CD14-positive monocyte (primary cell): ENCODE data around the gene TOP2B. TPM values are rescaled to one million over a fixed set of nuclear protein-coding genes. Genes with fewer than 3 reads are reported as not detected.
A peak's percentile ranks its signal among the peaks of the same experiment; 100 is the strongest.

Experiments
- DNase-seq, 3 donors: peaks; one replicate each; pipeline ENCODE4 v3.0.0-alpha.2; 2011 to 2022
- H2AFZ ChIP-seq: 2 replicates; pipeline ENCODE4 v1.6.0; 2012; ENCODE audit warnings: mild to moderate bottlenecking, low read depth, low read length, inconsistent platforms; ENCODE audit not compliant: insufficient read depth, poor library complexity, severe bottlenecking
- H3K27ac ChIP-seq, 2 donors: 1 replicate in 1 of 2; 2 replicates in 1 of 2; pipeline ENCODE4 v1.5.1; 2012 to 2013; ENCODE audit warnings: low read length in 2 of 2, control low read depth in 1 of 2, inconsistent platforms in 1 of 2, low read depth in 1 of 2, mild to moderate bottlenecking in 1 of 2
- H3K27me3 ChIP-seq, 2 donors: one replicate each; pipeline versions ENCODE4 v1.6.0 to v1.6.1; 2011 to 2013; ENCODE audit warnings: low read length in 2 of 2; ENCODE audit not compliant: control insufficient read depth in 2 of 2, insufficient read depth in 2 of 2
- H3K36me3 ChIP-seq, 2 donors: replicated peaks in 1 of 2; 1 replicate in 1 of 2; 2 replicates in 1 of 2; pipeline versions ENCODE4 v1.5.1 to v1.6.1; 2012 to 2013; ENCODE audit warnings: low read length in 2 of 2, control low read depth in 1 of 2, inconsistent platforms in 1 of 2, mild to moderate bottlenecking in 1 of 2; ENCODE audit not compliant: insufficient read depth in 2 of 2, control insufficient read depth in 1 of 2
- H3K4me1 ChIP-seq, 2 donors: 1 replicate in 1 of 2; 2 replicates in 1 of 2; pipeline versions ENCODE4 v1.5.1 to v1.6.1; 2012 to 2013; ENCODE audit warnings: low read length in 2 of 2, control low read depth in 1 of 2, inconsistent platforms in 1 of 2, mild to moderate bottlenecking in 1 of 2, moderate library complexity in 1 of 2; ENCODE audit not compliant: insufficient read depth in 2 of 2, control insufficient read depth in 1 of 2
- H3K4me2 ChIP-seq: replicated peaks from 2 replicates; pipeline ENCODE3; 2012; ENCODE audit warnings: low read length, moderate library complexity, mild to moderate bottlenecking; ENCODE audit not compliant: poor library complexity, severe bottlenecking; ENCODE audit errors: extremely low read depth
- H3K4me3 ChIP-seq, 3 experiments: fragments of 200-600 bp in 1 of 3; sonication (generic) in 1 of 3; replicated peaks in 1 of 3; 1 replicate in 2 of 3; 2 replicates in 1 of 3; pipeline ENCODE4 v1.5.1; 2011 to 2013; ENCODE audit warnings: low read length in 3 of 3, mild to moderate bottlenecking in 3 of 3, control low read depth in 2 of 3, low read depth in 2 of 3, inconsistent platforms in 1 of 3, moderate library complexity in 1 of 3
- H3K79me2 ChIP-seq: 2 replicates; pipeline ENCODE4 v1.6.0; 2012; ENCODE audit warnings: mild to moderate bottlenecking, control low read depth, inconsistent platforms, low read length, moderate library complexity; ENCODE audit not compliant: insufficient read depth
- H3K9ac ChIP-seq: 2 replicates; pipeline ENCODE4 v1.6.0; 2017; ENCODE audit warnings: low read length, mild to moderate bottlenecking; ENCODE audit not compliant: insufficient read depth, poor library complexity, severe bottlenecking
- H3K9me3 ChIP-seq, 2 donors: replicated peaks in 1 of 2; 1 replicate in 1 of 2; 2 replicates in 1 of 2; pipeline versions ENCODE4 v1.5.1 to v1.6.1; 2012 to 2013; ENCODE audit warnings: low read length in 2 of 2, control low read depth in 1 of 2; ENCODE audit not compliant: control insufficient read depth in 1 of 2, insufficient read depth in 1 of 2
- H4K20me1 ChIP-seq: 2 replicates; pipeline ENCODE4 v1.6.0; 2012; ENCODE audit warnings: mild to moderate bottlenecking, low read length, control low read depth, moderate library complexity; ENCODE audit not compliant: insufficient read depth
- H3K27ac Mint-ChIP-seq, 7 donors: one replicate each; pipeline ENCODE4 v1.8.0; 2020; ENCODE audit warnings: mild to moderate bottlenecking in 7 of 7, mixed read lengths in 7 of 7, moderate library complexity in 6 of 7, inconsistent platforms in 2 of 7
- H3K27me3 Mint-ChIP-seq, 3 donors: one replicate each; pipeline ENCODE4 v1.8.0; 2021 to 2022; ENCODE audit warnings: low read depth in 3 of 3, mild to moderate bottlenecking in 3 of 3, mixed read lengths in 3 of 3, moderate library complexity in 3 of 3, inconsistent platforms in 1 of 3
- H3K36me3 Mint-ChIP-seq, 2 donors: one replicate each; pipeline ENCODE4 v1.8.0; 2020; ENCODE audit warnings: mixed read lengths in 2 of 2, inconsistent platforms in 1 of 2, mild to moderate bottlenecking in 1 of 2
- H3K4me1 Mint-ChIP-seq: one replicate; pipeline ENCODE4 v1.8.0; 2020; ENCODE audit warnings: mild to moderate bottlenecking, mixed read lengths
- H3K4me3 Mint-ChIP-seq, 2 donors: one replicate each; pipeline ENCODE4 v1.8.0; 2020; ENCODE audit warnings: mild to moderate bottlenecking in 2 of 2, mixed read lengths in 2 of 2, moderate library complexity in 1 of 2
- H3K9me3 Mint-ChIP-seq, 7 donors: one replicate each; pipeline ENCODE4 v1.8.0; 2020 to 2022; ENCODE audit warnings: mixed read lengths in 7 of 7, mild to moderate bottlenecking in 6 of 7, moderate library complexity in 6 of 7, inconsistent platforms in 2 of 7
- WGBS: methylation state at CpG from one replicate; pipeline ENCODE4 v1.1.5; 2013; ENCODE audit warnings: missing lambda C conversion rate; ENCODE audit not compliant: insufficient coverage; 5-methylcytosine and 5-hydroxymethylcytosine counted together
- intact Hi-C, 2 donors: fragments of 100-400 bp; cut with micrococcal nuclease; formaldehyde crosslinking; loops; one replicate each; pipeline versions ENCODE4 v1.15.0 to v1.15.1; 2023
- polyA plus RNA-seq, 3 donors: library from polyadenylated mRNA; depleted of rRNA in 1 of 3; unstranded in 2 of 3; stranded (reverse) in 1 of 3; fragments of 300-500 nt in 2 of 3; fragments of >200 nt in 1 of 3; fragmentation: Illumina TruSeq in 2 of 3; gene quantifications; 1 replicate in 2 of 3; 2 replicates in 1 of 3; pipeline ENCODE4 v1.2.3, GENCODE V29; 2012 to 2021
- TF ChIP-seq, protein P1 (sequence below): fragments of 200-600 bp; IDR thresholded peaks from one replicate; pipeline ENCODE4 v1.8.0; 2022; ENCODE audit warnings: antibody characterized with exemption, mild to moderate bottlenecking

The TOP2B gene
- polyA plus RNA-seq, 3 donors = 21.4 to 27.0 (median 26.1) TPM

DNA sequence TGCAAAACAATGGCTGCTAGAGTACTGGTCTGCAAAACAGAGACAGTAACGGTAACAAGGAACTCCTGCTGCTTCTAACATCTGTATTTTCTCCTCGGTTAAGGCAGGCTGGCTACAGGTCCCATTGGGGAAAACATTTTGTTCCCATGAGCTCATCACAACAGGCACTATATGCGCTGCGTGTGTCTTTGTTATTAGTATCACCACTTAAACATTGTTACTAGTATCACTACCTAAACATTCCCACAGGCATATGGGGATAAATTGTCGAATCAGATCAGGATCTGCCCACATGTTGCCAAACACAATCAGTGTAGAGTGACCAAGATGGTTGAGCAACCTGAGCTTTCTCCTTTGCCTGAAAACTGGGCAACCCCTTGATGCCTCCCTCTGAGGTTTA, 77.2 kb downstream of the TOP2B start:
- Mint-ChIP-seq H3K4me3 (no peak overlapping the region), H3K27me3 (peaks cover 1 to 4% (median 1%) of the 10 kb centered on the region in 3 donors), H3K4me1 (peaks cover 9% of the 10 kb centered on the region), H3K36me3 (no peaks in the 10 kb centered on the region), H3K9me3 (peaks cover 0 to 2% (median 0%) of the 10 kb centered on the region in 7 donors), H3K27ac (no peak overlapping the region)
- Histone ChIP-seq H3K4me2 (no peak overlapping the region), H3K9ac (no peak overlapping the region), H3K27me3 (no peaks in the 10 kb centered on the region), H3K27ac (no peak overlapping the region), H3K36me3 (no peaks in the 10 kb centered on the region), H3K9me3 (no peaks in the 10 kb centered on the region), H2AFZ (no peak overlapping the region), H3K4me1 (no peaks in the 10 kb centered on the region), H4K20me1 (no peaks in the 10 kb centered on the region), H3K79me2 (no peaks in the 10 kb centered on the region), H3K4me3 (no peak overlapping the region)
- 94% methylated on average over 2 of the region's 5 CpGs for WGBS
- TF ChIP-seq, protein P1, sequence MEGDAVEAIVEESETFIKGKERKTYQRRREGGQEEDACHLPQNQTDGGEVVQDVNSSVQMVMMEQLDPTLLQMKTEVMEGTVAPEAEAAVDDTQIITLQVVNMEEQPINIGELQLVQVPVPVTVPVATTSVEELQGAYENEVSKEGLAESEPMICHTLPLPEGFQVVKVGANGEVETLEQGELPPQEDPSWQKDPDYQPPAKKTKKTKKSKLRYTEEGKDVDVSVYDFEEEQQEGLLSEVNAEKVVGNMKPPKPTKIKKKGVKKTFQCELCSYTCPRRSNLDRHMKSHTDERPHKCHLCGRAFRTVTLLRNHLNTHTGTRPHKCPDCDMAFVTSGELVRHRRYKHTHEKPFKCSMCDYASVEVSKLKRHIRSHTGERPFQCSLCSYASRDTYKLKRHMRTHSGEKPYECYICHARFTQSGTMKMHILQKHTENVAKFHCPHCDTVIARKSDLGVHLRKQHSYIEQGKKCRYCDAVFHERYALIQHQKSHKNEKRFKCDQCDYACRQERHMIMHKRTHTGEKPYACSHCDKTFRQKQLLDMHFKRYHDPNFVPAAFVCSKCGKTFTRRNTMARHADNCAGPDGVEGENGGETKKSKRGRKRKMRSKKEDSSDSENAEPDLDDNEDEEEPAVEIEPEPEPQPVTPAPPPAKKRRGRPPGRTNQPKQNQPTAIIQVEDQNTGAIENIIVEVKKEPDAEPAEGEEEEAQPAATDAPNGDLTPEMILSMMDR = no peak
- DNase-seq = no peak
- intact Hi-C loops = loop anchor here in 1 of 2 donors (10.0 kb wide), 1 partner anchor 143 kb away; no protein-coding TSS in a partner anchor

DNA sequence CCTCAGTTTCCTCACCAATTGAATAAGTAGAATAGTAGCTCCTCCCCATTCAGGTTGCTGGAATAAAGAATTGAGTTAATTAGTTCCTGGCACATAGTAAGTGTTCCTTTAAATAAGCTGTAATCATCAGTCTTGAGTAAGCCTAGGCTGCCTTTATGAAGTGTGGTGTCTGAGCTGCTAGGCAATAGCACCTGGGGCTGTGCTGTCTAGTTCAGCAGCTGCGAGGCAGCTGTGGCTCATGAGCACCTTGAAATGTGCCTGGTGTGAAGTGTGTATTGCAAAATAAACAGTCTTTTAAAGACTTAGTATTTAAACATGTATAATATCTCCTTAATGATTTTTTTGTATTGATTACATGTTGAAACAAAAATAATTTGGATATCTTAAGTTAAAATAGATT, 77.6 kb downstream of the TOP2B start:
- peaks cover 0 to 2% (median 0%) of the 10 kb centered on the region in 7 donors for H3K9me3 Mint-ChIP-seq
- no peaks in the 10 kb centered on the region for H3K36me3 Mint-ChIP-seq
- no CpG with 5 or more reads among the region's 1 CpG for WGBS
- Histone ChIP-seq H3K4me1 (no peaks in the 10 kb centered on the region), H3K9ac (no peak overlapping the region), H4K20me1 (no peaks in the 10 kb centered on the region), H3K79me2 (no peaks in the 10 kb centered on the region), H3K4me2 (no peak overlapping the region), H3K27me3 (no peaks in the 10 kb centered on the region), H3K4me3 (no peak overlapping the region), H3K9me3 (no peaks in the 10 kb centered on the region), H3K27ac (no peak overlapping the region), H3K36me3 (no peaks in the 10 kb centered on the region), H2AFZ (no peak overlapping the region)
- H3K27me3 Mint-ChIP-seq = peaks cover 1 to 4% (median 2%) of the 10 kb centered on the region in 3 donors
- H3K4me1 Mint-ChIP-seq = peaks cover 13% of the 10 kb centered on the region
- TF ChIP-seq, protein P1 = no peak
- H3K27ac Mint-ChIP-seq = peak overlapping the region in 1 of 7 donors; percentile 81
- DNase-seq = no peak
- no peak overlapping the region for H3K4me3 Mint-ChIP-seq
- intact Hi-C loops = loop anchor here in 1 of 2 donors (10.0 kb wide), 1 partner anchor 142 kb away; no protein-coding TSS in a partner anchor
